ENCODE measurements around the gene KCTD14.

The KCTD14 gene

DNA sequence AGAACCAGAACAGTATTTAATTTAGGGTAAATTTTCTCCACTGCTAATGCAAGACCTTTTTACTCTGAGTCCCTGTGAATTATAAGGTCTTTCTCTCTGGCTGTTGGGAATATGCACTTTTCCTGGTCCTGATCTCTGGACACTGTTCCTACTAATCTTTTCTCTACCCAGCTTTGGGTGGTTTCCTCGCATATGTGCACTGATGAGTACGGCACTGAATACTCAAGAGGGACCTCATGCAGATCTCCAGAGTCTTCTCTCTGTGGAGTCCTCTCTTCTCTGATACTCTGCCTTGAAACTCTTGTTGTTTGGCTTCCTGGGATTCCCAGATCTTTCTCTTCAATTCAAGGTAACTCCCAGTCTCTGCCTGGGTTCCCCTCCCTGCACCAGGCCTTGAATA, 14.0 kb downstream of the KCTD14 start:
- TF ChIP-seq POLR2AphosphoS5 (IDR thresholded peaks at IDR 0.05; ENCODE audit: low read depth, low read length) (no peak), REST (IDR thresholded peaks at IDR 0.05; ENCODE audit: insufficient read depth in 1 of 2, low read depth in 2 of 2, low read length in 2 of 2) (no peak), SIN3A (IDR thresholded peaks at IDR 0.05; ENCODE audit: borderline replicate concordance, insufficient read depth, low read length) (no peak), FOXP2 (optimal IDR thresholded peaks at IDR 0.05; ENCODE audit: borderline replicate concordance, extremely low read depth, extremely low read length, insufficient read depth) (no peak), TAF1 (IDR thresholded peaks at IDR 0.05; ENCODE audit: borderline replicate concordance, insufficient read depth, low read length) (no peak)

GRCh38 chr11:78000193-78000592, 22.9 kb downstream of the KCTD14 start:
- TF ChIP-seq FOXP2 (optimal IDR thresholded peaks at IDR 0.05; ENCODE audit: borderline replicate concordance, extremely low read depth, extremely low read length, insufficient read depth) (no peak), SIN3A (IDR thresholded peaks at IDR 0.05; ENCODE audit: borderline replicate concordance, insufficient read depth, low read length) (no peak), TAF1 (IDR thresholded peaks at IDR 0.05; ENCODE audit: borderline replicate concordance, insufficient read depth, low read length) (no peak)

GRCh38 chr11:77999446-78000030, 23.5 kb downstream of the KCTD14 start:
- no peak for TF ChIP-seq POLR2AphosphoS5 (IDR thresholded peaks at IDR 0.05; ENCODE audit: low read depth, low read length)
- TF ChIP-seq TAF1 (IDR thresholded peaks at IDR 0.05; ENCODE audit: borderline replicate concordance, insufficient read depth, low read length) = no peak
- no peak for TF ChIP-seq SIN3A (IDR thresholded peaks at IDR 0.05; ENCODE audit: borderline replicate concordance, insufficient read depth, low read length)
- TF ChIP-seq FOXP2 (optimal IDR thresholded peaks at IDR 0.05; ENCODE audit: borderline replicate concordance, extremely low read depth, extremely low read length, insufficient read depth) = no peak
- TF ChIP-seq REST (IDR thresholded peaks at IDR 0.05; ENCODE audit: insufficient read depth in 1 of 2, low read depth in 2 of 2, low read length in 2 of 2) = no peak

DNA sequence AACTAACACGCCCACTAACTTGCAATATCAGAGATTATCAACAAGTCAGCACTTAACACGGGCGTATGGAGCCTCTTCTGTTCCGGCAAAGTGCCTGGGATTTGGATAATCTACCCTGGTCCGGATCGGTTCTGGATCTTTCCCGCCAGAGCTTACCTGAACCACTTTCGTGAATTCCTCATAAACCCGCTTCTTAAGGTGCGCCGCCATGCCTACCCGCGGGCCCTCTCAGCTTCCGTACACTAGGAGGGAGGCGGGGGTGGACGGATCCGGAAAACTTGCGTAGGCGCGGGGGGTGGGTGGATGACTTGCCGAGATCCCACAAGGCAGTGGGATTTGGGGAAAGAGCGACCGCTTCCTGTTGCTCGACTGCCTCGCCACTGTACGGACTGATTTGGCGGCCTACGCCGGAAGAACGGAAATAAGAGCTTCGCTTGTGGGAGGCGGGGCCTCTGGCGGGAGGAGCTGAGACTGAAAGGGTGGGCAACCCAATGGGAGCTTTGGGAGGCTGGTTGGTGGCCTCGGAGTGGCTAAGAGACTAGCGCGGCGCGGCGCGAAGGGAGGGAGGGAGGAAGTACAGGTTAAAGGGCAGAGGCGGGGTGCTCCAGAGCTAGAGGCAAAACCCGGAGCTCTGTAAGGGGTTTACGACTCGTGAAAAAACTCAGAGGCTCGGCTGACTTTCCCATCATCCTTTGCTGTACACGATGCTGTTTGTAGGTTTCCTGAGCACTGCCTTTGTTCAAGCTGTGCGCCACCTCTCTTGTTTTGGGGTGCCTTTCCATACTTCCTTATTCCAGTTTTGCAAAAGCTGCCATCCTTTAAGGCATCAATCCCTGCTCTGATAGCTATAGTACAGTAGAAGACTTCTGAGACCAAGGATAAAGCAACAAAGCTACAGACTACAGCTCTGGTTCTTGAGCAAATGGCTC, 28.4 kb downstream of the KCTD14 start, which contains the start of gene INTS4:
INTS4 (minus strand) TSS at position 235 of the 929 bp plus-strand sequence; CDS start at position 210, 25 bp downstream.
- TF ChIP-seq REST (IDR thresholded peaks at IDR 0.05; ENCODE audit: insufficient read depth in 1 of 2, low read depth in 2 of 2, low read length in 2 of 2) = peak in 1 of 2 experiments; percentile 38; a peak in 2 of 4 replicates
- TF ChIP-seq TAF1 (IDR thresholded peaks at IDR 0.05; ENCODE audit: borderline replicate concordance, insufficient read depth, low read length) = peak; percentile 86
- TF ChIP-seq FOXP2 (optimal IDR thresholded peaks at IDR 0.05; ENCODE audit: borderline replicate concordance, extremely low read depth, extremely low read length, insufficient read depth) = peak; percentile 92
- TF ChIP-seq SIN3A (IDR thresholded peaks at IDR 0.05; ENCODE audit: borderline replicate concordance, insufficient read depth, low read length) = peak; percentile 90
- peak; percentile 86 for TF ChIP-seq POLR2AphosphoS5 (IDR thresholded peaks at IDR 0.05; ENCODE audit: low read depth, low read length)

GRCh38 chr11:77993902-77994301, 29.2 kb downstream of the KCTD14 start:
- TF ChIP-seq POLR2AphosphoS5 (IDR thresholded peaks at IDR 0.05; ENCODE audit: low read depth, low read length) (no peak), REST (IDR thresholded peaks at IDR 0.05; ENCODE audit: insufficient read depth in 1 of 2, low read depth in 2 of 2, low read length in 2 of 2) (no peak), FOXP2 (optimal IDR thresholded peaks at IDR 0.05; ENCODE audit: borderline replicate concordance, extremely low read depth, extremely low read length, insufficient read depth) (no peak), SIN3A (IDR thresholded peaks at IDR 0.05; ENCODE audit: borderline replicate concordance, insufficient read depth, low read length) (no peak), TAF1 (IDR thresholded peaks at IDR 0.05; ENCODE audit: borderline replicate concordance, insufficient read depth, low read length) (no peak)
